HG02642 (cell line): ENCODE results near the gene CSNK1G1.
"Not testable (repeated sequence)": the region's sequence is repeated elsewhere in the genome, so short reads cannot be mapped to it uniquely, and the experiment has no call there.

Experiments
- ATAC-seq: cut with Tn5 transposase; IDR thresholded peaks from one replicate; pipeline ENCODE4 v1.9.1; 2021; ENCODE audit warnings: mild to moderate bottlenecking; ENCODE audit not compliant: unreplicated experiment, poor library complexity

CSNK1G1 gene

GRCh38 chr15:64310036-64310435 lies 45.9 kb downstream of the CSNK1G1 start:
- no peak for ATAC-seq

- no peak for ATAC-seq
Measured at GRCh38 chr15:64305261-64305660, 50.7 kb downstream of the CSNK1G1 start.

- no peak for ATAC-seq
Measured at GRCh38 chr15:64289550-64289949, 66.4 kb downstream of the CSNK1G1 start.

- ATAC-seq = no peak
Measured at GRCh38 chr15:64288999-64289398, 67.0 kb downstream of the CSNK1G1 start.

- ATAC-seq = no peak
Measured at GRCh38 chr15:64288577-64288976, 67.4 kb downstream of the CSNK1G1 start.

- ATAC-seq = no peak
Measured at GRCh38 chr15:64287953-64288352, 68.0 kb downstream of the CSNK1G1 start.

GRCh38 chr15:64286473-64286872 lies 69.5 kb downstream of the CSNK1G1 start:
- no peak for ATAC-seq

GRCh38 chr15:64285871-64286270 lies 70.1 kb downstream of the CSNK1G1 start:
- ATAC-seq = no peak

- ATAC-seq = no peak
Measured at GRCh38 chr15:64285150-64285549, 70.8 kb downstream of the CSNK1G1 start.

GRCh38 chr15:64284042-64284441 lies 71.9 kb downstream of the CSNK1G1 start:
- no peak for ATAC-seq

GRCh38 chr15:64282701-64283100 lies 73.3 kb downstream of the CSNK1G1 start:
- ATAC-seq = no peak

GRCh38 chr15:64279131-64279530 lies 76.8 kb downstream of the CSNK1G1 start:
- ATAC-seq = no peak

- ATAC-seq = no peak
Measured at GRCh38 chr15:64275934-64276333, 80.0 kb downstream of the CSNK1G1 start.

- ATAC-seq = no peak
Measured at GRCh38 chr15:64274341-64274950, 81.5 kb downstream of the CSNK1G1 start.

- no peak for ATAC-seq
Measured at GRCh38 chr15:64267331-64267973, 88.5 kb downstream of the CSNK1G1 start.

- not testable (repeated sequence) for ATAC-seq
Measured at GRCh38 chr15:64265188-64265587, 90.8 kb downstream of the CSNK1G1 start.

- no peak for ATAC-seq
Measured at GRCh38 chr15:64264502-64264901, 91.5 kb downstream of the CSNK1G1 start.

- no peak for ATAC-seq
Measured at GRCh38 chr15:64263567-64263966, 92.4 kb downstream of the CSNK1G1 start.

GRCh38 chr15:64256051-64256450 lies 99.9 kb downstream of the CSNK1G1 start:
- no peak for ATAC-seq

- no peak for ATAC-seq
Measured at GRCh38 chr15:64251658-64252057, 104.3 kb downstream of the CSNK1G1 start.

GRCh38 chr15:64251121-64251520 lies 104.9 kb downstream of the CSNK1G1 start:
- no peak for ATAC-seq

GRCh38 chr15:64249883-64250575 lies 105.9 kb downstream of the CSNK1G1 start:
- ATAC-seq = no peak
